ENCODE measurements around the gene KRTAP12-4. TPM values are rescaled to one million over a fixed set of nuclear protein-coding genes. Genes with fewer than 3 reads are reported as not detected.
A peak's percentile ranks its signal among the peaks of the same experiment; 100 is the strongest.
"Not testable (repeated sequence)": the region's sequence is repeated elsewhere in the genome, so short reads cannot be mapped to it uniquely, and the experiment has no call there.

KRTAP12-4 gene
- total RNA-seq, 2 experiments from 2014 or later = not detected

GRCh38 chr21:44696572-44696971 lies 42.1 kb upstream of the KRTAP12-4 start:
- no peak for DNase-seq

GRCh38 chr21:44695641-44696040 lies 41.2 kb upstream of the KRTAP12-4 start:
- Mint-ChIP-seq H3K4me3 (no peak overlapping the region), H3K4me1 (peaks cover 4% of the 10 kb centered on the region), H3K27me3 (peaks cover 63% of the 10 kb centered on the region), H3K36me3 (peaks cover 7% of the 10 kb centered on the region), H3K9me3 (ENCODE audit: low read depth) (peaks cover 10% of the 10 kb centered on the region), H3K27ac (no peak overlapping the region)
- CTCF ChIA-PET = interaction anchor here (1.3 kb wide), 1 partner anchor 10 kb away, joined by 3 read pairs; no protein-coding TSS in a partner anchor
- ATAC-seq = no peak
- DNase-seq = no peak

More at GRCh38 chr21:44696572-44696971, 42.1 kb upstream of the KRTAP12-4 start:
- ATAC-seq = no peak
- no peak overlapping the region for H3K27ac Mint-ChIP-seq
- H3K27me3 Mint-ChIP-seq = peaks cover 66% of the 10 kb centered on the region
- CTCF ChIA-PET = no interaction called here
- peaks cover 10% of the 10 kb centered on the region for H3K9me3 Mint-ChIP-seq (ENCODE audit: low read depth)
- peaks cover 7% of the 10 kb centered on the region for H3K36me3 Mint-ChIP-seq
- no peak overlapping the region for H3K4me3 Mint-ChIP-seq
- peaks cover 4% of the 10 kb centered on the region for H3K4me1 Mint-ChIP-seq

GRCh38 chr21:44695184-44695583 lies 40.7 kb upstream of the KRTAP12-4 start:
- Mint-ChIP-seq H3K36me3 (peaks cover 7% of the 10 kb centered on the region), H3K4me1 (peaks cover 4% of the 10 kb centered on the region), H3K27me3 (peaks cover 64% of the 10 kb centered on the region), H3K9me3 (ENCODE audit: low read depth) (peaks cover 10% of the 10 kb centered on the region), H3K27ac (no peak overlapping the region), H3K4me3 (no peak overlapping the region)
- DNase-seq (no peak), ATAC-seq (no peak)
- CTCF ChIA-PET = interaction anchor here (1.3 kb wide), 1 partner anchor 9 kb away, joined by 3 read pairs; no protein-coding TSS in a partner anchor

GRCh38 chr21:44694776-44695175 lies 40.3 kb upstream of the KRTAP12-4 start:
- CTCF ChIA-PET = interaction anchor here (1.3 kb wide), 1 partner anchor 9 kb away, joined by 3 read pairs; no protein-coding TSS in a partner anchor
- DNase-seq = no peak
- Mint-ChIP-seq H3K9me3 (ENCODE audit: low read depth) (peaks cover 10% of the 10 kb centered on the region), H3K4me1 (peaks cover 4% of the 10 kb centered on the region), H3K4me3 (no peak overlapping the region), H3K36me3 (peaks cover 7% of the 10 kb centered on the region), H3K27ac (no peak overlapping the region), H3K27me3 (peaks cover 64% of the 10 kb centered on the region)
- ATAC-seq = no peak

- Mint-ChIP-seq H3K27ac (no peak overlapping the region), H3K4me3 (no peak overlapping the region), H3K4me1 (peaks cover 4% of the 10 kb centered on the region), H3K9me3 (ENCODE audit: low read depth) (peaks cover 10% of the 10 kb centered on the region), H3K36me3 (peaks cover 7% of the 10 kb centered on the region), H3K27me3 (peaks cover 49% of the 10 kb centered on the region)
- CTCF ChIA-PET = no interaction called here
- no peak for ATAC-seq
- no peak for DNase-seq
Measured at GRCh38 chr21:44692798-44693512, 38.5 kb upstream of the KRTAP12-4 start.

- no peak overlapping the region for H3K4me3 Mint-ChIP-seq
- H3K36me3 Mint-ChIP-seq = peaks cover 7% of the 10 kb centered on the region
- CTCF ChIA-PET = interaction anchor here (0.7 to 0.8 kb wide), 2 partner anchors 10 to 15 kb away, joined by 3 read pairs; no protein-coding TSS in a partner anchor
- peaks cover 7% of the 10 kb centered on the region for H3K4me1 Mint-ChIP-seq
- no peak for ATAC-seq
- no peak for DNase-seq
- H3K27ac Mint-ChIP-seq = no peak overlapping the region
- H3K9me3 Mint-ChIP-seq (ENCODE audit: low read depth) = peaks cover 10% of the 10 kb centered on the region
- H3K27me3 Mint-ChIP-seq = peaks cover 41% of the 10 kb centered on the region
Measured at GRCh38 chr21:44691686-44692085, 37.2 kb upstream of the KRTAP12-4 start.

- H3K9me3 Mint-ChIP-seq (ENCODE audit: low read depth); H3K27ac Mint-ChIP-seq; ATAC-seq; H3K4me3 Mint-ChIP-seq; DNase-seq; H3K36me3 Mint-ChIP-seq; CTCF ChIA-PET: not testable (repeated sequence)
- H3K27me3 Mint-ChIP-seq = peaks cover 33% of the 10 kb centered on the region
- H3K4me1 Mint-ChIP-seq = peaks cover 19% of the 10 kb centered on the region
Measured at GRCh38 chr21:44689740-44690139, 35.3 kb upstream of the KRTAP12-4 start.

GRCh38 chr21:44687671-44688070 lies 33.2 kb upstream of the KRTAP12-4 start:
- CTCF ChIA-PET = no interaction called here
- H3K27ac Mint-ChIP-seq = no peak overlapping the region
- peaks cover 15% of the 10 kb centered on the region for H3K4me1 Mint-ChIP-seq
- ATAC-seq (no peak), DNase-seq (no peak)
- no peak overlapping the region for H3K4me3 Mint-ChIP-seq
- peaks cover 3% of the 10 kb centered on the region for H3K36me3 Mint-ChIP-seq
- H3K9me3 Mint-ChIP-seq (ENCODE audit: low read depth) = peaks cover 3% of the 10 kb centered on the region
- peaks cover 31% of the 10 kb centered on the region for H3K27me3 Mint-ChIP-seq

GRCh38 chr21:44686843-44687561 lies 32.5 kb upstream of the KRTAP12-4 start:
- Mint-ChIP-seq H3K36me3 (no peaks in the 10 kb centered on the region), H3K27ac (no peak overlapping the region), H3K4me1 (peaks cover 15% of the 10 kb centered on the region), H3K27me3 (peaks cover 26% of the 10 kb centered on the region), H3K4me3 (no peak overlapping the region), H3K9me3 (ENCODE audit: low read depth) (no peaks in the 10 kb centered on the region)
- DNase-seq = no peak
- no peak for ATAC-seq
- CTCF ChIA-PET = interaction anchor here (0.5 to 1.8 kb wide), 2 partner anchors 113 to 177 kb away, joined by 4 to 8 read pairs; no protein-coding TSS in a partner anchor

- peaks cover 19% of the 10 kb centered on the region for H3K27me3 Mint-ChIP-seq
- CTCF ChIA-PET = interaction anchor here (0.5 to 1.8 kb wide), 5 partner anchors 9 to 176 kb away, joined by 3 to 8 read pairs (median 3); no protein-coding TSS in a partner anchor
- H3K36me3 Mint-ChIP-seq = no peaks in the 10 kb centered on the region
- no peaks in the 10 kb centered on the region for H3K9me3 Mint-ChIP-seq (ENCODE audit: low read depth)
- no peak overlapping the region for H3K4me3 Mint-ChIP-seq
- H3K27ac Mint-ChIP-seq = no peak overlapping the region
- ATAC-seq = peak; percentile 27
- H3K4me1 Mint-ChIP-seq = peaks cover 15% of the 10 kb centered on the region
- no peak for DNase-seq
Measured at GRCh38 chr21:44686000-44686781, 31.7 kb upstream of the KRTAP12-4 start.

GRCh38 chr21:44685050-44685449 lies 30.6 kb upstream of the KRTAP12-4 start:
- CTCF ChIA-PET = interaction anchor here (1.6 to 1.8 kb wide), 2 partner anchors 108 to 175 kb away, joined by 3 to 8 read pairs; no protein-coding TSS in a partner anchor
- H3K36me3 Mint-ChIP-seq; ATAC-seq; H3K27ac Mint-ChIP-seq; H3K4me3 Mint-ChIP-seq; DNase-seq; H3K9me3 Mint-ChIP-seq (ENCODE audit: low read depth): not testable (repeated sequence)
- peaks cover 10% of the 10 kb centered on the region for H3K27me3 Mint-ChIP-seq
- H3K4me1 Mint-ChIP-seq = peaks cover 15% of the 10 kb centered on the region

GRCh38 chr21:44684483-44684882 lies 30.0 kb upstream of the KRTAP12-4 start:
- H3K27me3 Mint-ChIP-seq = peaks cover 11% of the 10 kb centered on the region
- DNase-seq = no peak
- no peak overlapping the region for H3K27ac Mint-ChIP-seq
- no peaks in the 10 kb centered on the region for H3K9me3 Mint-ChIP-seq (ENCODE audit: low read depth)
- CTCF ChIA-PET = interaction anchor here (1.5 to 1.6 kb wide), 2 partner anchors 36 to 109 kb away, joined by 3 read pairs; no protein-coding TSS in a partner anchor
- ATAC-seq = no peak
- no peak overlapping the region for H3K4me3 Mint-ChIP-seq
- no peaks in the 10 kb centered on the region for H3K36me3 Mint-ChIP-seq
- peaks cover 15% of the 10 kb centered on the region for H3K4me1 Mint-ChIP-seq

GRCh38 chr21:44684077-44684476 lies 29.6 kb upstream of the KRTAP12-4 start:
- DNase-seq (no peak), ATAC-seq (no peak)
- H3K4me3 Mint-ChIP-seq = no peak overlapping the region
- H3K27me3 Mint-ChIP-seq = peaks cover 11% of the 10 kb centered on the region
- no peaks in the 10 kb centered on the region for H3K36me3 Mint-ChIP-seq
- H3K9me3 Mint-ChIP-seq (ENCODE audit: low read depth) = no peaks in the 10 kb centered on the region
- H3K4me1 Mint-ChIP-seq = peaks cover 15% of the 10 kb centered on the region
- no peak overlapping the region for H3K27ac Mint-ChIP-seq
- CTCF ChIA-PET = interaction anchor here (1.5 kb wide), 1 partner anchor 36 kb away, joined by 3 read pairs; no protein-coding TSS in a partner anchor

Measured in activated CD8-positive, alpha-beta memory T cell treated with anti-CD3 and anti-CD28 coated beads, Interleukin-2, amount 10 ng/mL, durations not matched to agents 7 days and 5 days (primary cell).